Hippocampal formation (tissue), 2 donors: Measurements from ENCODE around the gene FATE1.
"Not testable (repeated sequence)": the region's sequence is repeated elsewhere in the genome, so short reads cannot be mapped to it uniquely, and the experiment has no call there.

Source experiments
- DNase-seq, 2 donors: peaks; one replicate each; lab custom pipeline; 2025; lab: John Stamatoyannopoulos, UW

The FATE1 gene

DNA sequence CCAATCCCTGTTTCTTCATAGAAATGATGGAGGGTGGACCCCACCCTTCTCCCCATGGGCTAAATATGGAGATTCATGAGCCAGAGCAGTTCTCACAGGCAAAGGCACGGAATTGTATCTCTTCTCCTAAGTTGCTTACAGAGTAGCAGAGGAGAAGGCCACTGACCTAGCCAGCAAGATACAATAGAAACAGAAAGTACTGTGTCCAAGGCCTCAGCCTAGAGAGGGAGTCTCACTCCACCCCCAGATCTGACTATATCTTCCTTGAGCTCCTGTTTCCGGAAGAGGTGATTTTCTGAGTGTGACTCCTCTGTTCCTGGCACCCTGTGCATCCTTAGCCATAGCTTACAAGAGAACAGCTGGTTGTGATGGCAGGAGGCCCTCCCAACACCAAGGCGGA, at the start of gene FATE1:
FATE1 (plus strand) TSS at position 284 of the 400 bp plus-strand sequence; CDS start at position 369, 85 bp downstream.
- no peak for DNase-seq

GRCh38 chrX:151675121-151675746, 40.6 kb upstream of the FATE1 start:
- no peak for DNase-seq

DNA sequence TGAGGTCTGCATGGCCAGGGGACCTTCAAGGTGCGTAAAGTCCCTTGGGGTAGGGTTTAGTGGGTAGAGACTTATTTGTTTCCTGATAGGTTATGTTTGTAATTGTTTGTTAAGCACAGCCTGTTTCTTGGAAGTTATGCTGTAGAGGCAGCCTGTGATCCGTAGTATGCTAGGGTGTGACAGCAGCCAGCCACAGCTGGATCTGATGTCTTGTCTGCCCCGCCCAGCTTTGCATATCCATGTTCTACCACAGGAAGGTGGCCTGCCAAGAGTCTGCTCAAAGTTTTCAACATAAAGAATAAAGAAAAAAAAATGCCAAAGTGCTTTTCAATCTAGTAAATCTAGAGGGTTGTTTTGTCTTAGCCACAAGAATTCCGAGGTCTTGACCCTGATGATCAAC, 39.6 kb upstream of the FATE1 start:
- no peak for DNase-seq

DNA sequence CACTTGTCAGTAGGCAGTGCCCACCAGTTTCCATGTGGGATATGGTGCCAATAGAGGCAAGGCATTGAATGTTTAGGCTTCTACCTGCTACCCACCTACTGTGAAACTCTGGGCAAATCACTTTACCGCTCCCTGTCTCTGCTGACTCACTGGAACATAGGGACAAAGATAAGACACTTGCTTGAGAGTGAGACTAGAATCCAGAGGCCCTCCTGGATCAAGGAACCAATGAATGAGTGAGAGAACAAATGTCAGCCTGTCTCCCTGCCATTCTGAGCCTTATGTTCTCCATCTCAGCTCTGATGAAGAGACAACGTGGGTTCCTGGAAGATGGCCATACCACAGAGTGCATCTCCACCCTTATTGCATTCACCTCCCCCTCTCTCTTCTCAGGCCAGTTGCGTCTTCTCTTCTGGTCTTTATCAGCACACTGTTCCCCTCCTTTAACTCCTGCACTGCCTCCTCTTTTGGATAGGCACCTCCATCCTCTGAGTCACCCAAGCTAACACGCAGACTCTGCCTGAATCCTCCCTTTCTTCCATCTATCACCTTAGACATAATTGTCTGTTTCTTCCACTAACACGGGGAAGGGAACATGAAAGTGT, 35.9 kb upstream of the FATE1 start:
- no peak for DNase-seq

- peak in 1 of 2 donors; percentile 1 for DNase-seq
These were observed 35.0 kb upstream of the FATE1 start for GRCh38 chrX:151680805-151681204.

DNA sequence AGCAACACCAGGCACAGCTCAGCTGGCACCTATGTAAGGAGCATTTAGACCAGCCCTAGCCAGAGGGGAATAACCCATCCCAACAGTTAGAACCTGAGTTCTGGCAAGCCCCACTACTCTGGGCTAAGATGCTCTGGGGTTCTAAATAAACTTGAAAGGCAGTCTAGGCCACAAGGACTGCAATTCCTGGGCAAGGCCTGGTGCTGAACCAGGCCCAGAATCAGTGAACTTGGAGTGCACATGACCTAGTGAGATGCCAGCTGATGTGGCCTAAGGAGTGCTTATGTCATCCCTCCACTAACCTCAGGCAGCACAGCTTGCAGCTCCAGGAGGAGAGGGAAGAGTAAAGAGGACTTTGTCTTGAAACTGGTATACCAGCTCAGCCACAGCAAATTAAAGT, 28.2 kb upstream of the FATE1 start:
- no peak for DNase-seq

DNA sequence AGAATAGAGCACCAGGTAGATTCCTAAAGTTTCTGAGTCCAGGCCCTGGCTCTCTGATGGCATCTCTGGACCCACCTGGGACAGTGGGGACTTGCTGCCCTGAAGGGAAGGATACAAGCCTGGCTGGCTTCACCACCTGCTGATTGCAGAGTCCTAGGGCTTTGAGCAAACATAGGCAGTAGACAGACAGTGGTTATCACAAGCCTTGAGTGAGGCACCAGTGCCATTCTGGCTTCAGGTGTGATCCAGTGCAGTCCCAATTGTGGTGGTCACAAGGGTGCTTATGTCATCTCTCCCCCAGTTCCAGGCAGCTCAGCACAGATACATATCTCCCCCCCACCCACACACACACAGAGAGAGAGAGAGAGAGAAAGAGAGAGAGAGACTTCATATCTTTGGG, 27.1 kb upstream of the FATE1 start:
- no peak for DNase-seq

- no peak for DNase-seq
These were observed 23.0 kb upstream of the FATE1 start for GRCh38 chrX:151692825-151693224.

GRCh38 chrX:151694121-151694520, 21.7 kb upstream of the FATE1 start:
- DNase-seq, result no peak

- no peak for DNase-seq
These were observed 20.9 kb upstream of the FATE1 start, which contains the start of gene PRRG3 for GRCh38 chrX:151694661-151695582. TSS of gene PRRG3 (plus strand) at chrX:151695458. CDS start at chrX:151698815, 3,357 bp downstream.

DNA sequence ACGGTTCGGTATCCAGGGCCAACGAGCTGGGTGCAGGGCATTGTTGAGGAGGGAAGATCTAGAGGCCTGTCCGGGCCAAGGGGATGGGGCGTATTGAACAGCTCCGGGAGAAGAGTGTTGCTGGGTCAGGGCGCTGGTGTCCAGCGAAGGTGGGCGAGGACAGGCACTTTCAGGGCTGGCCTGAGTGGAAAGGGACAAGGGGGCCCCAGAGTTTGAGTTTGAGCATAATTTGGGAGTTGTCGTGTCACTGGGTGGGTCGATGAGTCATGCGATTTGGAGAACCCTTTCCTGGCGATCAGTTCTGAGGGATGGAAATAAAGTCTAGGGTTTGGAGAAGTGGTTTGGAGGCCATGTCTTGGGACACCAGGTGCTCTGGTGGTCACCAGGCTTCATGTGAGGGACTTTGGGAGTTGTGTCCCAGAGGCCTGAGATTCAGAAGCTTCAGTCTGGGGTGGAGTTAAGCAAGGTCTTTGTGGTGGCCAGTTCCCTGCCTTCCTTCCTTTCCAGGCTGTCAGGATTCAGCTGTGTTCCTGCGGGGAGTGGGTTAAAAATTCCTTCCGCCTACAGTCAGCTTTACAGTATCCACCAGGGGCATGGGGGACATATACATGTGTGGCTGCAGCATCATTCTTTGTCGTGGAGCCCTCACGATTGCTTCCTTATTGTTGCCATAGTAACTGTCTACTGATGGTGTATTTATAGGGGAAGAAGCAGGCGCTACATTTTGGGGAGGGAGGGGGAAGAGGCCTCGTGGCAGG, 20.1 kb upstream of the FATE1 start:
- no peak for DNase-seq

DNA sequence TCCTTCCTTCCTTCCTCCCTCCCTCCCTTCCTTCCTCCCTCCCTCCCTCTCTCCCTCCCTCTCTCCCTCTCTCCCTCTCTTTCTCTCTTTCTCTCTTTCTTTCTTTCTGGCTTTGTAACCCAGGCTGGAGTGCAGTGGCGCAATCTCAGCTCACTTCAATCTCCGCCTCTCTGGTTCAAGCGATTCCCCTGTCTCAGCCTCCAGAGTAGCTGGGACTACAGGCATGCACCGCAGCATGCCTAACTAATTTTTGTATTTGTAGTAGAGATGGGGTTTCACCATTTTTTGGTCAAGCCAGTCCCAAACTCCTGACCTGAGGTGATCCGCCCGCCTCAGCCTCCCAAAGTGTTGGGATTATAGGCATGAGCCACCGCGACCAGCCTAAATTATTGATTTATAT, 18.8 kb upstream of the FATE1 start:
- DNase-seq, result not testable (repeated sequence)

DNA sequence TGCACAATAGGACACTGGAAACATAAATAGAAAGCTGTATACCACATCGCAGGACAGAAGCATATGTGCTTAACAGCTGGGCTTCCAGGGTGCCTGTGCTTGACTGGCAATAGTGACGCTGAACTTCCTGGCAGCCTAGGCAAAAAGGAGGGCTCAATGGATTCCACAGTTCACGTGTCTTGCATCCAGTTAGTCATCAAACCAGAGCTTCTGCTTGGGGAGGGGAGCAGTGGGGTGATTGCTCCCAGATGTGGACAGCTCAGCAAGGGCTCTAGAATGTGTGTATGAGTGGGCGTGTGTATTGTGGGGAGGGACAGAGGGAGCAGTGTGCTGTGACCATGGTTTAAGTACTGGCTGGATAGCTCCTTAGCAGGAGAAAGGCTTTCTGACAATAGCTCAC, 18.3 kb upstream of the FATE1 start:
- no peak for DNase-seq

DNA sequence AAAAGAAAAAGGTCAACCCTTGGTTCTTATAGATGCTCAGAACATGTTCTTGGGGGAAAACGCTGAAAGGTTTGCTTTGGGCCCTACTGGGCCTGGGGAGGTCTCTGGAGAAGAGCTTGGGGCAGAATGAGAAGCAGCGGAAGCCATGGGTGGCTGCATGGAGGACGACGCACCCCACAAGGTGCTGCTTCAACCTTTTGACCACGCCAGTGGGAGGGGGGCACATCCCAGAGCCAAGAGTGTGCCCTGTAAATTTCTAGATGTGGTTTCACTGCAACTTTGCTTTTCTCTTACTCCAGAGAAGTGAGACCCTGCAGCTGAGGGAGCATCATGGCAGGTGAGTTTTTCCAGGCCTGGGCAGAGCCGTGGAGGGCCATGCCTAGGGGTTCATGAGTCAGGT, 17.4 kb upstream of the FATE1 start:
- DNase-seq, result no peak

DNA sequence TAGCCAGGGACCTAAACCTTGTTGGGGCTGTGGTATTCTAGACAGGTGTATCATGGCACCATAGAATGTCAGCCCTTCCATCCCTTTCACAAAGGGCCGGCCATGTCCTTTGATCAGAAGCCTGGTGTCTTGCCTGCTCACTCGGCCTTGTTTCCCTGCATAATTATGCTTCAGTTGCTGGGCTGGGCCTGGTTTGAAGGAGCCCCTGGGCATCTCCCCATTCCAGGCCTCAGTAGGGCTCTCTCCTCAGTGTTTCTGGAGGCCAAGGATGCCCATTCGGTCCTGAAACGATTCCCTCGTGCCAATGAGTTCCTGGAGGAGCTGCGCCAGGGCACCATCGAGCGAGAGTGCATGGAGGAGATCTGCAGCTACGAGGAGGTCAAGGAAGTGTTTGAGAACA, 16.1 kb upstream of the FATE1 start:
- DNase-seq, result no peak

- no peak for DNase-seq
These were observed 15.3 kb upstream of the FATE1 start for GRCh38 chrX:151700581-151700980.

DNA sequence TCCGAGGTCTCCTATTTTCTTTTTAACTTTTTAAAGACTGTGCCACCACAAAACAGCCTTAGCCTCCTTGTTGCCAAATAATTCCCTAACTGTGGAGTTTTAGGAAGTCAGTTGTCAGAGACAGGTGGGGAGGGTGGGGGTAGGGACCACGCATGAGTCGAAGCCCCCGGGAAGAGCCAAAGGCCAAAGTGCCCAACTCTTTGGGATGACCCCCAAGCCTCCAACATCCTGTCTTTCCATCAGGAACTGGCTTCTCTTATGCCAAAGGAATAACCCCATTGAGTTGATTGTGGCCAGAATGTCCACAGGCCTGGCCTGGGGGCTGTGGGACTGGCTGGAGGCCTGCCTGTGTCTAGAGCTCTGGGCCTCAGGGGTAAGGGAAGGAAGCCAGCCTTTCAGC, 14.8 kb upstream of the FATE1 start:
- DNase-seq, result no peak

DNA sequence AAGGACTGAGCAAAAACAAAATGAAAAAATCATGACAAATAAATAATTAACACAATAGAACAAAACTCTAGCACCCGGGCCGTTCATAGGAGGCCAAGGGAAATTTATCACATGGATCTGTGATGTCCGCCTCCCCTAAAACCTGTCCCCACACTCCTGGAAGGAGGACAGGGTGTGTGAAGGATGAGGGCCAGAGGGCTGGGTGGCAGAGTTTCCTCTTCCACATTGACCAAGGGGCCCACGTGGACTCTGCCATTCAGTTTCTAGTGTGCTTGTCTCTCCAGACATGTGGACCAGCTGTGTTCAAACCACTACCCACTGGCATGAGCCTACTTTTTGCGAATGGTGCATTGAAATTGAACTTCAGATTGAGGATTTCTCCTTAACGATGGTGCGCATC, 14.3 kb upstream of the FATE1 start:
- DNase-seq, result no peak

DNA sequence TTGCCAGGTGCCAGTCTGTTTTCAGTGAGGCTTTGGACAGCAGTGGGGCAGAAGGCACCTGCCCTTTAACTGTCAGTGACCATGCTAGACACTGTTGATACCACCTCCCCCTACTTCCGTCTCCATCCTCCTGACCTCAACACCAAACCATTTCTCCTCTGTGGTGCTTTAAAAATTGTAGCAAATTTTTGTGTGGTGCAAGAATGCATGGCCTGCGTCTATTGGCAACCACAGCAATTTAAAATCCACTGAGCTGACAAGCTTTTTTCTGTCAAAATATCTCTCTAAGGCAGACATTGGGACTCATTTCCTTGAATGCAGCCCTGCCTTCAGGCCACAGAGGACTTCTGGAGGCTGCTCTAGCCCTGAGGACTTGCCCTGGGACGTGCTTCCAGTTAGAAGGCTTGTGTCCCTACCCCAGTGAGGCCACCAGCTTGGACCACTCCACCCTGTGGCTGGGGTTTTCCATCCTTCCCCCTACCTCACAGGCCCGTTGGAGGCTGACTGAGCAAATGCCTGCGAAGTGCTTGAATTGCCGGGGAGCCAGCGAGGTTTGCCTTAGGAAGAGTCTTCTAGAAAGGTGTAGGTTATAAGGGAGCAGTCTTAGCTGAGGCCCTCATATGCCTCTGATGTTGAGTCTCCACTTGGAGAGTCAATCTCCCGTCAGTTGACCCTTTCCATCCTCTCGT, 13.7 kb upstream of the FATE1 start:
- DNase-seq, result no peak

DNA sequence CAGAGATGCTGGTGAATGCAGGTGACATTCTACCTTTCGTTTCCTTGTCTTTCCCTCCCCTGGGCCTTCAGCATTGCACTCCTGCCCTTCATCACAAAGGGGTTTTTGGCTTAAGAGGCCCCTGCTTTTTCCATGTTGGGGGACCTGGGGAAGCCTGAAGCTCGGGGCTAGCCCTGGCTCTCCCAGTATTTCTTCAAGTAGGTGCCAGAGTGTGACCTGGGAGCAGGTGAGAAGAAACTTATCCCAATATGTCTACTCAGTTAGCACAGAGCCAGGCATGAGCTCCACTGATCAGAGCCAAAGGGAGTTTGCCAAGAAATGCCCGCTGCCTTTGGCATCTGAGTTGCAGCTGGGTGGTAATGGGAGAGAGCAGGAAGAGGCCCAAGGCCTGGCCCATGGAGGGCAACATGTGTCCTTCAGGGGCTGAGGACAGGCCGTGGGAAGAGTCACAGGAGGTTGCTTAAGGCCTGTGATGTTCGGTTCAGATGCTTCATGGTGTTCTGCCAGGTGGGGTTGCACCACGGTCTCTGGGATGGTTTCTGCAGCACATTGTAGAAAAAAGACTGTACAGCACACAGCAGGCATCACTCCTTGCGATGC, 13.0 kb upstream of the FATE1 start:
- DNase-seq, result no peak

GRCh38 chrX:151703487-151703886, 12.3 kb upstream of the FATE1 start:
- DNase-seq, result no peak
